Right lobe of liver (tissue), 6 donors: ENCODE data around the gene PYURF. TPM values are rescaled to one million over a fixed set of nuclear protein-coding genes. Genes with fewer than 3 reads are reported as not detected.

Source experiments
- ATAC-seq, 4 donors: fragments of 200-7000 bp; cut with Tn5 transposase; one replicate each; pipeline ENCODE4 v1.9.1; 2020; ENCODE audit warnings: mild to moderate bottlenecking in 4 of 4, moderate library complexity in 4 of 4
- DNase-seq, 3 donors: peaks; one replicate each; pipeline ENCODE4 v3.0.0-alpha.2; 2020
- H3K27ac ChIP-seq, 3 donors: fragments of 200-600 bp; one replicate each; pipeline ENCODE4 v1.8.0; 2022
- H3K27me3 ChIP-seq, 2 donors: fragments of 200-600 bp; one replicate each; pipeline ENCODE4 v1.8.0; 2022
- H3K36me3 ChIP-seq, 4 donors: fragments of 200-600 bp; sonication (generic) in 1 of 4; one replicate each; pipeline versions ENCODE4 v1.5.1 to v1.8.0; 2017 to 2022; ENCODE audit warnings: control low read depth in 1 of 4
- H3K4me1 ChIP-seq, 4 donors: fragments of 200-600 bp; sonication (generic) in 1 of 4; one replicate each; pipeline versions ENCODE4 v1.5.1 to v1.8.0; 2017 to 2022; ENCODE audit warnings: control low read depth in 1 of 4
- H3K4me3 ChIP-seq, 3 donors: fragments of 200-600 bp; one replicate each; pipeline ENCODE4 v1.8.0; 2022
- H3K9me3 ChIP-seq, 4 donors: fragments of 200-600 bp; sonication (generic) in 1 of 4; one replicate each; pipeline versions ENCODE4 v1.5.1 to v1.8.0; 2017 to 2022; ENCODE audit warnings: control low read depth in 1 of 4
- CTCF ChIP-seq, 4 donors: fragments of 200-600 bp in 3 of 4; fragments of 450-650 bp in 1 of 4; IDR thresholded peaks; one replicate each; pipeline versions ENCODE4 v1.5.1 to v1.8.0; 2016 to 2022; ENCODE audit warnings: antibody characterized with exemption in 4 of 4, mild to moderate bottlenecking in 2 of 4
- POLR2A ChIP-seq: fragments of 450-650 bp; IDR thresholded peaks from one replicate; pipeline ENCODE4 v1.6.1; 2017; ENCODE audit warnings: antibody characterized with exemption, mild to moderate bottlenecking
- WGBS: methylation state at CpG from one replicate; pipeline ENCODE4 v1.1.6; 2018; ENCODE audit warnings: low coverage, low lambda C conversion rate; ENCODE audit not compliant: insufficient coverage; ENCODE audit errors: missing lambda C conversion rate; 5-methylcytosine and 5-hydroxymethylcytosine counted together
- intact Hi-C, 2 donors: fragments of 100-400 bp; cut with DNase I; formaldehyde crosslinking; loops; one replicate each; pipeline versions ENCODE4 v1.11.2 to v1.14.1; 2022
- total RNA-seq, 6 experiments: library from RNA; depleted of rRNA in 2 of 6; stranded (reverse); fragments of >200 nt in 2 of 6; fragmentation: NEBNext Ultra II Directional in 3 of 6; extraction: Animal tissue kit (Norgen Biotek cat#: 25700) in 3 of 6; gene quantifications; one replicate each; pipeline versions ENCODE4 v1.1.0 to v1.2.4, GENCODE V29; 2016 to 2023
- donor health status: DM: no; HTN: yes; CAD: no.
- donor health status: DM: no; HTN: no; CAD: no.
- donor health status: DM: no; HTN: no; CAD: no.
- donor health status: DM: no; HTN: yes; CAD: no.
- donor health status: DM: no; HTN: yes; CAD: no.

PYURF gene
- total RNA-seq, 6 experiments from 2014 or later = 32.2 to 53.8 (median 44.7) TPM

GRCh38 chr4:88503344-88503743 is 20.2 kb downstream of the PYURF start:
- ATAC-seq = no peak
- no peaks in the 10 kb centered on the region for H3K27me3 ChIP-seq
- no peak overlapping the region for H3K27ac ChIP-seq
- H3K9me3 ChIP-seq = no peaks in the 10 kb centered on the region
- H3K4me3 ChIP-seq = no peak overlapping the region
- H3K4me1 ChIP-seq = no peaks in the 10 kb centered on the region
- WGBS = 72% methylated on average over 2 of the region's 2 CpGs
- H3K36me3 ChIP-seq = no peaks in the 10 kb centered on the region
- no peak for DNase-seq
- TF ChIP-seq CTCF (IDR thresholded peaks at IDR 0.05) = no peak
- TF ChIP-seq POLR2A = no peak
- intact Hi-C loops = no loop called here

DNA sequence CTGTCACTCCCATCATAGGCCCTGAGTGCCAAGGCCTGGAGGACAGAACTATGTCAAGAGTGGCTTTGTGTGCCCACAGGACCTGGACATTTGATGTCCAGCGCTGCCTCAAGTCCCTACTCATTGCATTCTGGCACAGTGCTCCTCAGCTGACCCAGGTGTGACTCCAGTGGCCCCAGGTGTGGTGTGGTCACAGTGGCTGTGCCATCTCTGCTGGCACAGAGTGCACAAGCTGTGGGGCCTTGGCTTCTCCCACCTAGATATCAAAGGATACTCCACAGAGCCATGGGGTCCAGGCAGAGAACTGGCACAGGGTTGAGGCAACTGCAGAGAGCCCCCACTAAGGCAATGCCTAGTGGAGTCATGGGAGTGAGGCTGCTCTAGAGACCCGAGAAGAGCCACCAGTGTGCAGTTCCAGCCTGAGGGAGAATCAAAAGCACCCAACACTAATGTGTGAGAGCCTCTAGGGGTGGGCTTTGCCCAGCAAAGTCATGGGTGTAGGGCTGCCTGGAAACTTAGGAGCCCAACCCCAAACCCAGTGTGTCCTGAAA is 25.6 kb downstream of the PYURF start:
- H3K27ac ChIP-seq = no peak overlapping the region
- no peaks in the 10 kb centered on the region for H3K4me1 ChIP-seq
- H3K9me3 ChIP-seq = no peaks in the 10 kb centered on the region
- intact Hi-C loops = no loop called here
- H3K4me3 ChIP-seq = no peak overlapping the region
- no peak for TF ChIP-seq POLR2A
- TF ChIP-seq CTCF (IDR thresholded peaks at IDR 0.05) = no peak
- WGBS = 71% methylated on average over 1 of the region's 2 CpGs
- H3K36me3 ChIP-seq = peaks cover 0 to 4% (median 0%) of the 10 kb centered on the region in 4 donors
- ATAC-seq (peak in 1 of 4 donors; percentile 31), DNase-seq (no peak)
- H3K27me3 ChIP-seq = no peaks in the 10 kb centered on the region

DNA sequence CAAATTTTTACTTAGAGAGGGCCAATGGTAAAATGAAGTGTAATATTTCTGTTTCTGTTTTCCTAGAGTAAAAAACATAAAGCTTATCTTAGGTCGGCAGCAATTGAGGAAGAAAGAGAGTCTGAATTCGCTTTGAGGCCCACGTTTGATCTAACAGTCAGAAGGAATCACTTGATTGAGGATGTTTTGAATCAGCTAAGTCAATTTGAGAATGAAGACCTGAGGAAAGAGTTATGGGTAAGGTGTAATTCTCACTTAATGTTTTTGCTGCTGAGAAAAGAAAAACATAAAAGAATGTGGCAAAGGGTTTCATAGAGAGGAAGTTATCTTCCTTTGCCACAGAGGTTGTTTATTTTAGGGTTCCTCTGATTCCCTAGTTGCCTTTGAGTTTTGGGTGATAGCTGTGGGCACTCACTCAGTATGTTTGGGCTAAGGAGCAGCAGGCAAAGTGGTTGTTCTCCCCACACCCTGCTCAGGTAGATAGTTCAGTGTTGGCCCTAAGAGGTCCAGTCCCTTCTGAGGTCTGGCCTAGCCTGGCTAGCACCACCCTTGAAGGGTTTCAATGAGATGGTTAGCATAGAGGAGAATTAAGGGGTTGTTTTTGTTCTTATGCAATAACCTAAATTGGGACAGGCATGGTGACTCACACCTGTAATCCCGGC is 34.3 kb downstream of the PYURF start:
- H3K9me3 ChIP-seq = no peaks in the 10 kb centered on the region
- ATAC-seq (no peak), DNase-seq (no peak)
- intact Hi-C loops = no loop called here
- H3K36me3 ChIP-seq = no peaks in the 10 kb centered on the region
- H3K4me1 ChIP-seq = no peaks in the 10 kb centered on the region
- WGBS = 73% methylated on average over 4 of the region's 4 CpGs
- H3K27me3 ChIP-seq = no peaks in the 10 kb centered on the region
- H3K4me3 ChIP-seq = no peak overlapping the region
- TF ChIP-seq POLR2A (no peak), CTCF (IDR thresholded peaks at IDR 0.05) (no peak)
- no peak overlapping the region for H3K27ac ChIP-seq

DNA sequence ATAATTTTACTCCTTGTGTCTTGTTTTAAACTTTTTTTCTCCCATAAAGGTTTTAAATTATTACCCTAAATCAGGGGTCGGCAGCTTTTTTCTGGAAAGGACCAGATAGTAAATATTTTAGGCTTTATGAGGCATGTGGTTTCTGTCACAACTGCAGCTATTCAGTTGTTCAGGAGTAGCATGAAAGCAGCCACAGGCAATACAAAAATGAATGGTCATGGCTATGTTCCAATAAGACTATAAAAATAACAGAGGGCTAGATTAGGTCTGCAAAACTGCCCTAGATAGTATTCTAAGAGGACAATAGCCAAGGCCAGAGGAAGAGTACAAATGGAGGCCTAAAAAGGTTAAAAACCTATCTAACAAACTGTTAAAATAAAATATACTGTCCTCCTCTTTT is 42.0 kb downstream of the PYURF start:
- intact Hi-C loops = no loop called here
- Histone ChIP-seq H3K4me3 (no peak overlapping the region), H3K27ac (no peak overlapping the region), H3K36me3 (no peaks in the 10 kb centered on the region), H3K9me3 (no peaks in the 10 kb centered on the region), H3K27me3 (no peaks in the 10 kb centered on the region), H3K4me1 (no peaks in the 10 kb centered on the region)
- WGBS = 92% methylated on average over 1 of the region's 1 CpG
- DNase-seq = no peak
- no peak for ATAC-seq
- TF ChIP-seq CTCF (IDR thresholded peaks at IDR 0.05) = no peak
- TF ChIP-seq POLR2A = no peak
